Left lung (tissue), 10 donors: ENCODE results near the gene ROS1. TPM values are rescaled to one million over a fixed set of nuclear protein-coding genes. Genes with fewer than 3 reads are reported as not detected.

Experiments used
- ATAC-seq: fragments of 200-7000 bp; cut with Tn5 transposase; one replicate; pipeline ENCODE4 v1.9.1; 2020; ENCODE audit warnings: moderate library complexity
- DNase-seq, 4 donors: peaks; one replicate each; pipeline ENCODE4 v3.0.0-alpha.2; 2013 to 2020
- H3K27ac ChIP-seq, 2 donors: fragments of 200-600 bp; sonication (generic) in 1 of 2; one replicate each; pipeline versions ENCODE4 v1.5.0 to v1.8.0; 2020 to 2021
- H3K27me3 ChIP-seq, 2 donors: fragments of 200-600 bp; sonication (generic) in 1 of 2; one replicate each; pipeline versions ENCODE4 v1.5.0 to v1.8.0; 2020 to 2021
- H3K36me3 ChIP-seq, 2 donors: fragments of 200-600 bp; sonication (generic) in 1 of 2; one replicate each; pipeline versions ENCODE4 v1.5.0 to v1.8.0; 2020 to 2021
- H3K4me1 ChIP-seq, 2 donors: fragments of 200-600 bp; one replicate each; pipeline ENCODE4 v1.8.0; 2021
- H3K4me3 ChIP-seq, 2 donors: fragments of 200-600 bp; sonication (generic) in 1 of 2; one replicate each; pipeline versions ENCODE4 v1.5.0 to v1.8.0; 2020 to 2021; ENCODE audit warnings: mild to moderate bottlenecking in 1 of 2
- H3K9me3 ChIP-seq, 2 donors: fragments of 200-600 bp; sonication (generic) in 1 of 2; one replicate each; pipeline versions ENCODE4 v1.5.0 to v1.8.0; 2020 to 2021
- CTCF ChIP-seq, 2 donors: fragments of 200-600 bp; sonication (generic) in 1 of 2; IDR thresholded peaks; one replicate each; pipeline versions ENCODE4 v1.5.0 to v1.8.0; 2021; ENCODE audit warnings: antibody characterized with exemption in 2 of 2
- intact Hi-C, 2 donors: fragments of 100-400 bp; cut with DNase I; formaldehyde crosslinking; loops; one replicate each; pipeline versions ENCODE4 v1.11.2 to v1.14.2; 2022
- polyA plus RNA-seq, 6 donors: library from polyadenylated mRNA; unstranded; fragments of 120-200 nt; gene quantifications; one replicate each; pipeline ENCODE4 v1.2.1, GENCODE V29; 2013; ENCODE audit not compliant: insufficient read length in 6 of 6
- total RNA-seq, 2 donors: library from RNA; stranded (reverse); fragmentation: NEBNext Ultra II Directional; extraction: Animal tissue kit (Norgen Biotek cat#: 25700); gene quantifications; one replicate each; pipeline ENCODE4 v1.2.1, GENCODE V29; 2021
- donor health status: DM: no; HTN: yes; CAD: no.
- donor health status: DM: no; HTN: no; CAD: no.

The ROS1 gene
- total and polyA plus RNA-seq, 8 donors = 21.2 to 305 (median 39.5) TPM

- no peaks in the 10 kb centered on the region for H3K9me3 ChIP-seq
- H3K4me3 ChIP-seq = no peak overlapping the region
- no peaks in the 10 kb centered on the region for H3K36me3 ChIP-seq
- intact Hi-C loops = no loop called here
- no peaks in the 10 kb centered on the region for H3K27me3 ChIP-seq
- H3K27ac ChIP-seq = no peak overlapping the region
- no peaks in the 10 kb centered on the region for H3K4me1 ChIP-seq
- DNase-seq (no peak), ATAC-seq (no peak)
- no peak for TF ChIP-seq CTCF (IDR thresholded peaks at IDR 0.05)
These were observed 29.5 kb downstream of the ROS1 start for GRCh38 chr6:117396228-117396627.

DNA sequence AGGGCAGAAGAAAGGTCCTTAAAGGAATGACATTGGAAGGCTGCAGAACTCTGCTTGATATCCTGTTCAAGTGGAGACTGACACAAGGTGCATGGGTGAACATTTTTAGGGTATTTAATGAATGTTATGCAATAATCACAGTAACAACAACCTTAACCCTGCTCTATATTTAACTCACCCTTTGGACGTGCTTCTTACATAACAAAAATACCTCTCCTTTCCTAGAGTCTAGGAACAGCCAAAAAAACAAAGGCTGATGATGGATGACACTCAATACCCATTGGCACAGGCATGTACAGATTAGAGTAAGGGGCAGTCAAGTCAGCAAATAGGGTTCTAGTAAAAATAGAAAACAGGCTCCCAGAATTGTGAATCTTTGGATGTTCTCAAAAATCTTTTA is 30.6 kb downstream of the ROS1 start:
- intact Hi-C loops = no loop called here
- Histone ChIP-seq H3K36me3 (no peaks in the 10 kb centered on the region), H3K4me3 (no peak overlapping the region), H3K4me1 (no peaks in the 10 kb centered on the region), H3K27ac (no peak overlapping the region), H3K9me3 (no peaks in the 10 kb centered on the region), H3K27me3 (no peaks in the 10 kb centered on the region)
- DNase-seq = no peak
- no peak for ATAC-seq
- TF ChIP-seq CTCF (IDR thresholded peaks at IDR 0.05) = no peak

- no peak for ATAC-seq
- H3K27me3 ChIP-seq = no peaks in the 10 kb centered on the region
- intact Hi-C loops = no loop called here
- H3K4me1 ChIP-seq = no peaks in the 10 kb centered on the region
- no peaks in the 10 kb centered on the region for H3K36me3 ChIP-seq
- no peaks in the 10 kb centered on the region for H3K9me3 ChIP-seq
- H3K27ac ChIP-seq = no peak overlapping the region
- no peak for TF ChIP-seq CTCF (IDR thresholded peaks at IDR 0.05)
- no peak for DNase-seq
- H3K4me3 ChIP-seq = no peak overlapping the region
These were observed 32.7 kb downstream of the ROS1 start for GRCh38 chr6:117393045-117393444.

- Histone ChIP-seq H3K36me3 (no peaks in the 10 kb centered on the region), H3K4me3 (no peak overlapping the region), H3K9me3 (no peaks in the 10 kb centered on the region), H3K27me3 (no peaks in the 10 kb centered on the region), H3K4me1 (no peaks in the 10 kb centered on the region), H3K27ac (no peak overlapping the region)
- intact Hi-C loops = no loop called here
- no peak for ATAC-seq
- no peak for TF ChIP-seq CTCF (IDR thresholded peaks at IDR 0.05)
- DNase-seq = no peak
These were observed 33.7 kb downstream of the ROS1 start for GRCh38 chr6:117391874-117392583.

DNA sequence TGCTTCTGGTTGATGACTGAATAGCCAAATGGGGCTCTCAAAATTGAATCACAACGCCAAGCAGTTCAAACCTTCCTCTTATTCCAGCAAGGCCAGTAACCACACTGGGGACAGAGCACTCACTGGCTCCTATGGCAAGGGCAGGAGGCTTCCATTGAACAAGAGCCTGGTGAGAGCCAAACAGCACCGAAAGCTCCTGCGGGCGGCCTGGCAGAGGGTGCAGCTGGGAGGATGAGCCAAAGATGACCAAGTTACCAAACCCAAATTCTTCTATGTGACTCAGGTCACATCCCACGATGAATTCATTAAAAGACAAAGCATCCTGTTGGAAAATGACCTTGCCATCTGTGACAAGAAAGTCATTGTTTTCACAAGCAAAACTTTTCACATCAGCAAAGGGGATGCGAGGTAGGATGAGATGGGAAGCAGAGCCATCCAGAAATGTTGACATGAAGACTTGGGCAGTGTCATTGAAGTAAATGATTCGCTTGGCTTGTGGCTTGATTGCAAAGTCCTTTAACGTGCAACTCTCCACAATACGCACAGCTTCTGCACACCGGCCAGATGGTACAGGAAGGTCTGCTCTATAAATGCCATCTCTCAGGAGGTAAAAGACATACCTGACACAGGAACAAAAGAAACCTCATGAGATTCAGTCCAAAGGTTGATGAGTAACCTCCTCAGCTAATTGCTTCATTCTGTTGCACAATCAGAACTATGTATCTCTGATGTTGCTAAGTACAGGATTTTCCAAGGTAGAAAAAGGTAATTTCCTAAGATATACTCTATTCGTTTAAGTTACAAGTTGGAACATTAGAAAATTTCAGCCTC is 36.3 kb downstream of the ROS1 start:
- no peak for TF ChIP-seq CTCF (IDR thresholded peaks at IDR 0.05)

More for the DNA sequence above, 36.3 kb downstream of the ROS1 start:
- ATAC-seq (peak; percentile 18), DNase-seq (no peak)
- Histone ChIP-seq H3K36me3 (no peaks in the 10 kb centered on the region), H3K9me3 (no peaks in the 10 kb centered on the region), H3K27ac (no peak overlapping the region), H3K4me1 (no peaks in the 10 kb centered on the region), H3K27me3 (no peaks in the 10 kb centered on the region), H3K4me3 (no peak overlapping the region)
- intact Hi-C loops = no loop called here
